Activated naive CD8-positive, alpha-beta T cell treated with anti-CD3 and anti-CD28 coated beads, Interleukin-2, amount 50 U/mL, for 24 hours (primary cell): ENCODE measurements around the gene PDCD1.
"Not testable (repeated sequence)": the region's sequence is repeated elsewhere in the genome, so short reads cannot be mapped to it uniquely, and the experiment has no call there.

Experiments used
- ATAC-seq: fragments of 150-1000 bp; cut with Tn5 transposase; one replicate; pipeline ENCODE4 v1.10.0; 2021
- DNase-seq: peaks from one replicate; pipeline ENCODE4 v3.0.0; 2021
- H3K27ac Mint-ChIP-seq: one replicate; pipeline ENCODE4 v1.8.0; 2021; ENCODE audit warnings: mild to moderate bottlenecking, mixed read lengths
- H3K27me3 Mint-ChIP-seq: one replicate; pipeline ENCODE4 v1.8.0; 2021; ENCODE audit warnings: mixed read lengths
- H3K36me3 Mint-ChIP-seq: one replicate; pipeline ENCODE4 v1.8.0; 2021; ENCODE audit warnings: low read depth, mixed read lengths
- H3K4me1 Mint-ChIP-seq: one replicate; pipeline ENCODE4 v1.8.0; 2021; ENCODE audit warnings: mixed read lengths
- H3K4me3 Mint-ChIP-seq: one replicate; pipeline ENCODE4 v1.8.0; 2021; ENCODE audit warnings: mild to moderate bottlenecking, moderate library complexity, mixed read lengths
- H3K9me3 Mint-ChIP-seq: one replicate; pipeline ENCODE4 v1.8.0; 2021; ENCODE audit warnings: mixed read lengths

PDCD1 gene

GRCh38 chr2:241876528-241877196 lies 18.0 kb upstream of the PDCD1 start:
- H3K36me3 Mint-ChIP-seq, result no peaks in the 10 kb centered on the region
- H3K27me3 Mint-ChIP-seq, result peaks cover 3% of the 10 kb centered on the region
- no peak overlapping the region for H3K4me3 Mint-ChIP-seq
- no peaks in the 10 kb centered on the region for H3K9me3 Mint-ChIP-seq
- DNase-seq, result no peak
- H3K4me1 Mint-ChIP-seq, result peaks cover 20% of the 10 kb centered on the region
- no peak overlapping the region for H3K27ac Mint-ChIP-seq
- ATAC-seq, result no peak

- not testable (repeated sequence) for H3K4me3 Mint-ChIP-seq, H3K9me3 Mint-ChIP-seq, H3K36me3 Mint-ChIP-seq, H3K27me3 Mint-ChIP-seq, ATAC-seq, H3K27ac Mint-ChIP-seq, DNase-seq
- H3K4me1 Mint-ChIP-seq, result peaks cover 21% of the 10 kb centered on the region
Observed at GRCh38 chr2:241875754-241876527, 17.2 kb upstream of the PDCD1 start.

GRCh38 chr2:241874277-241874925 lies 15.7 kb upstream of the PDCD1 start:
- Mint-ChIP-seq H3K27me3 (no peaks in the 10 kb centered on the region), H3K36me3 (no peaks in the 10 kb centered on the region), H3K4me1 (peaks cover 23% of the 10 kb centered on the region), H3K27ac (no peak overlapping the region), H3K9me3 (no peaks in the 10 kb centered on the region), H3K4me3 (no peak overlapping the region)
- ATAC-seq, result no peak
- DNase-seq, result no peak

- Mint-ChIP-seq H3K9me3 (no peaks in the 10 kb centered on the region), H3K36me3 (no peaks in the 10 kb centered on the region), H3K4me3 (no peak overlapping the region), H3K27ac (no peak overlapping the region), H3K4me1 (peaks cover 29% of the 10 kb centered on the region), H3K27me3 (peaks cover under 1% of the 10 kb centered on the region)
- no peak for ATAC-seq
- DNase-seq, result no peak
Observed at GRCh38 chr2:241873803-241874110, 15.1 kb upstream of the PDCD1 start.

GRCh38 chr2:241873081-241873802 lies 14.5 kb upstream of the PDCD1 start:
- no peaks in the 10 kb centered on the region for H3K9me3 Mint-ChIP-seq
- peaks cover 34% of the 10 kb centered on the region for H3K4me1 Mint-ChIP-seq
- H3K4me3 Mint-ChIP-seq, result no peak overlapping the region
- no peaks in the 10 kb centered on the region for H3K36me3 Mint-ChIP-seq
- no peak overlapping the region for H3K27ac Mint-ChIP-seq
- DNase-seq, result no peak
- ATAC-seq, result no peak
- peaks cover 2% of the 10 kb centered on the region for H3K27me3 Mint-ChIP-seq

- ATAC-seq, result no peak
- H3K27ac Mint-ChIP-seq, result no peak overlapping the region
- H3K36me3 Mint-ChIP-seq, result no peaks in the 10 kb centered on the region
- no peak for DNase-seq
- no peak overlapping the region for H3K4me3 Mint-ChIP-seq
- H3K9me3 Mint-ChIP-seq, result no peaks in the 10 kb centered on the region
- peaks cover 2% of the 10 kb centered on the region for H3K27me3 Mint-ChIP-seq
- peaks cover 44% of the 10 kb centered on the region for H3K4me1 Mint-ChIP-seq
Observed at GRCh38 chr2:241872313-241872642, 13.6 kb upstream of the PDCD1 start.

GRCh38 chr2:241871538-241872312 lies 13.0 kb upstream of the PDCD1 start:
- Mint-ChIP-seq H3K27me3 (peaks cover 2% of the 10 kb centered on the region), H3K36me3 (no peaks in the 10 kb centered on the region), H3K27ac (no peak overlapping the region), H3K9me3 (no peaks in the 10 kb centered on the region), H3K4me3 (no peak overlapping the region), H3K4me1 (peaks cover 49% of the 10 kb centered on the region)
- ATAC-seq (no peak), DNase-seq (no peak)

- Mint-ChIP-seq H3K9me3 (no peaks in the 10 kb centered on the region), H3K4me1 (peaks cover 50% of the 10 kb centered on the region), H3K4me3 (no peak overlapping the region), H3K27me3 (peaks cover 2% of the 10 kb centered on the region), H3K27ac (no peak overlapping the region), H3K36me3 (no peaks in the 10 kb centered on the region)
- ATAC-seq (no peak), DNase-seq (no peak)
Observed at GRCh38 chr2:241870611-241871537, 12.2 kb upstream of the PDCD1 start.

- H3K27ac Mint-ChIP-seq, result no peak overlapping the region
- ATAC-seq (no peak), DNase-seq (no peak)
- H3K36me3 Mint-ChIP-seq, result no peaks in the 10 kb centered on the region
- peaks cover under 1% of the 10 kb centered on the region for H3K9me3 Mint-ChIP-seq
- H3K4me1 Mint-ChIP-seq, result peaks cover 52% of the 10 kb centered on the region
- peaks cover 10% of the 10 kb centered on the region for H3K27me3 Mint-ChIP-seq
- no peak overlapping the region for H3K4me3 Mint-ChIP-seq
Observed at GRCh38 chr2:241870081-241870541, 11.4 kb upstream of the PDCD1 start.

GRCh38 chr2:241869087-241869961 lies 10.6 kb upstream of the PDCD1 start, which contains the start of gene RTP5:
Gene RTP5 (plus strand): TSS chr2:241869729. CDS start chr2:241869757, 28 bp downstream.
- peak within 1 kb of the TSS; percentile 85 for H3K27ac Mint-ChIP-seq
- peaks cover 59% of the 10 kb centered on the region for H3K4me1 Mint-ChIP-seq

GRCh38 chr2:241868661-241869081 lies 10.0 kb upstream of the PDCD1 start:
- H3K4me3 Mint-ChIP-seq, result peak overlapping the region; percentile 18
- peaks cover 3% of the 10 kb centered on the region for H3K36me3 Mint-ChIP-seq
- peaks cover 19% of the 10 kb centered on the region for H3K27me3 Mint-ChIP-seq
- no peak for DNase-seq
- H3K9me3 Mint-ChIP-seq, result peaks cover 13% of the 10 kb centered on the region
- peaks cover 66% of the 10 kb centered on the region for H3K4me1 Mint-ChIP-seq
- H3K27ac Mint-ChIP-seq, result peak overlapping the region; percentile 85
- ATAC-seq, result peak; percentile 9

More at GRCh38 chr2:241869087-241869961, 10.6 kb upstream of the PDCD1 start, which contains the start of gene RTP5:
- Mint-ChIP-seq H3K36me3 (no peaks in the 10 kb centered on the region), H3K27me3 (peaks cover 16% of the 10 kb centered on the region), H3K4me3 (no peak within 1 kb of the TSS), H3K9me3 (peaks cover 9% of the 10 kb centered on the region)
- ATAC-seq (no peak), DNase-seq (no peak)

- ATAC-seq, result peak; percentile 65
- Mint-ChIP-seq H3K4me3 (peak overlapping the region; percentile 18), H3K36me3 (peaks cover 6% of the 10 kb centered on the region)
Observed at GRCh38 chr2:241867776-241868420, 9.2 kb upstream of the PDCD1 start.

More at GRCh38 chr2:241867776-241868420, 9.2 kb upstream of the PDCD1 start:
- Mint-ChIP-seq H3K9me3 (peaks cover 13% of the 10 kb centered on the region), H3K4me1 (peaks cover 74% of the 10 kb centered on the region), H3K27ac (peak overlapping the region; percentile 85), H3K27me3 (peaks cover 19% of the 10 kb centered on the region)
- DNase-seq, result peak; percentile 70
